ENCODE results near the gene PBX1.

- TF ChIP-seq CTCF (conservative IDR thresholded peaks at IDR 0.05; ENCODE audit: low read depth in 2 of 2) (no peak), POLR2AphosphoS5 (IDR thresholded peaks at IDR 0.05; ENCODE audit: low read depth) (no peak), EZH2 (IDR thresholded peaks at IDR 0.05; ENCODE audit: low read depth, unreplicated experiment) (no peak), ETS1 (IDR thresholded peaks at IDR 0.05) (no peak), EZH2phosphoT487 (IDR thresholded peaks at IDR 0.05; ENCODE audit: unreplicated experiment) (no peak), REST (IDR thresholded peaks at IDR 0.05; ENCODE audit: unreplicated experiment) (no peak), NANOG (IDR thresholded peaks at IDR 0.05; ENCODE audit: borderline replicate concordance) (no peak), CREB1 (CRISPR knock-in tag; IDR thresholded peaks at IDR 0.05; ENCODE audit: low read depth) (no peak), JUNB (IDR thresholded peaks at IDR 0.05; ENCODE audit: unreplicated experiment) (no peak), ZNF114 (CRISPR knock-in tag; IDR thresholded peaks at IDR 0.05) (no peak), STAT1 (IDR thresholded peaks at IDR 0.05; ENCODE audit: unreplicated experiment) (no peak), ZNF331 (CRISPR knock-in tag; IDR thresholded peaks at IDR 0.05; ENCODE audit: low read depth) (no peak), ZNF462 (CRISPR knock-in tag; IDR thresholded peaks at IDR 0.05) (no peak)
Measured at GRCh38 chr1:164716992-164717703, 158.2 kb downstream of the PBX1 start.

Measured in GM23338 (cell line).